Rectal smooth muscle tissue (tissue), 1 donor: Measurements from ENCODE around the gene TSBP1.
A peak's percentile ranks its signal among the peaks of the same experiment; 100 is the strongest.
"Not testable (repeated sequence)": the region's sequence is repeated elsewhere in the genome, so short reads cannot be mapped to it uniquely, and the experiment has no call there.

Experiments used
- H3K27ac ChIP-seq: one replicate; pipeline ENCODE4 v1.7.0; 2013; ENCODE audit warnings: low read depth, low read length, inconsistent platforms
- H3K27me3 ChIP-seq: one replicate; pipeline ENCODE4 v1.7.0; 2013; ENCODE audit warnings: low read length; ENCODE audit not compliant: control insufficient read depth, insufficient read depth
- H3K36me3 ChIP-seq: one replicate; pipeline ENCODE4 v1.7.0; 2013; ENCODE audit warnings: low read length; ENCODE audit not compliant: control insufficient read depth, insufficient read depth
- H3K4me1 ChIP-seq: one replicate; pipeline ENCODE4 v1.7.0; 2013; ENCODE audit warnings: low read length; ENCODE audit not compliant: control insufficient read depth, insufficient read depth
- H3K4me3 ChIP-seq: one replicate; pipeline ENCODE4 v1.7.0; 2013; ENCODE audit warnings: low read length
- H3K9ac ChIP-seq: one replicate; pipeline ENCODE4 v1.7.0; 2013; ENCODE audit warnings: low read length

The TSBP1 gene

GRCh38 chr6:32294980-32295379 lies 76.7 kb downstream of the TSBP1 start:
- not testable (repeated sequence) for H3K9ac ChIP-seq, H3K4me3 ChIP-seq, H3K36me3 ChIP-seq, H3K27ac ChIP-seq, H3K4me1 ChIP-seq, H3K27me3 ChIP-seq

- Histone ChIP-seq H3K27me3 (no peaks in the 10 kb centered on the region), H3K36me3 (no peaks in the 10 kb centered on the region), H3K27ac (no peak overlapping the region), H3K9ac (no peak overlapping the region), H3K4me1 (no peaks in the 10 kb centered on the region), H3K4me3 (no peak overlapping the region)
Measured at GRCh38 chr6:32294566-32294965, 77.1 kb downstream of the TSBP1 start.

- Histone ChIP-seq H3K4me1 (no peaks in the 10 kb centered on the region), H3K36me3 (no peaks in the 10 kb centered on the region), H3K27me3 (no peaks in the 10 kb centered on the region), H3K27ac (no peak overlapping the region), H3K4me3 (no peak overlapping the region), H3K9ac (no peak overlapping the region)
Measured at GRCh38 chr6:32293695-32294094, 78.0 kb downstream of the TSBP1 start.

GRCh38 chr6:32291543-32291942 lies 80.2 kb downstream of the TSBP1 start:
- Histone ChIP-seq H3K9ac (no peak overlapping the region), H3K27me3 (no peaks in the 10 kb centered on the region)

GRCh38 chr6:32290886-32291450 lies 80.7 kb downstream of the TSBP1 start:
- H3K36me3 ChIP-seq = no peaks in the 10 kb centered on the region
- no peak overlapping the region for H3K9ac ChIP-seq
- no peaks in the 10 kb centered on the region for H3K4me1 ChIP-seq
- no peak overlapping the region for H3K4me3 ChIP-seq
- H3K27me3 ChIP-seq = no peaks in the 10 kb centered on the region
- no peak overlapping the region for H3K27ac ChIP-seq

More at GRCh38 chr6:32291543-32291942, 80.2 kb downstream of the TSBP1 start:
- Histone ChIP-seq H3K4me1 (no peaks in the 10 kb centered on the region), H3K4me3 (no peak overlapping the region), H3K27ac (no peak overlapping the region), H3K36me3 (no peaks in the 10 kb centered on the region)

- no peaks in the 10 kb centered on the region for H3K27me3 ChIP-seq
- no peaks in the 10 kb centered on the region for H3K4me1 ChIP-seq
- H3K4me3 ChIP-seq = no peak overlapping the region
- no peak overlapping the region for H3K27ac ChIP-seq
- H3K36me3 ChIP-seq = no peaks in the 10 kb centered on the region
- H3K9ac ChIP-seq = no peak overlapping the region
Measured at GRCh38 chr6:32288426-32288825, 83.3 kb downstream of the TSBP1 start.

- H3K9ac ChIP-seq, H3K27ac ChIP-seq, H3K36me3 ChIP-seq, H3K27me3 ChIP-seq, H3K4me3 ChIP-seq, H3K4me1 ChIP-seq: not testable (repeated sequence)
Measured at GRCh38 chr6:32273801-32274577, 97.7 kb downstream of the TSBP1 start.

GRCh38 chr6:32271429-32271828 lies 100.3 kb downstream of the TSBP1 start:
- Histone ChIP-seq H3K27me3 (no peaks in the 10 kb centered on the region), H3K9ac (no peak overlapping the region), H3K27ac (no peak overlapping the region), H3K4me3 (no peak overlapping the region), H3K36me3 (no peaks in the 10 kb centered on the region), H3K4me1 (no peaks in the 10 kb centered on the region)

GRCh38 chr6:32268459-32268858 lies 103.2 kb downstream of the TSBP1 start:
- H3K27me3 ChIP-seq, H3K4me1 ChIP-seq, H3K27ac ChIP-seq, H3K36me3 ChIP-seq, H3K4me3 ChIP-seq, H3K9ac ChIP-seq: not testable (repeated sequence)

- no peaks in the 10 kb centered on the region for H3K4me1 ChIP-seq
- no peak overlapping the region for H3K9ac ChIP-seq
- H3K27ac ChIP-seq = no peak overlapping the region
- no peaks in the 10 kb centered on the region for H3K27me3 ChIP-seq
- no peaks in the 10 kb centered on the region for H3K36me3 ChIP-seq
- no peak overlapping the region for H3K4me3 ChIP-seq
Measured at GRCh38 chr6:32267035-32267434, 104.7 kb downstream of the TSBP1 start.

GRCh38 chr6:32257262-32257661 lies 114.4 kb downstream of the TSBP1 start:
- not testable (repeated sequence) for H3K27me3 ChIP-seq, H3K4me3 ChIP-seq, H3K27ac ChIP-seq, H3K36me3 ChIP-seq, H3K4me1 ChIP-seq, H3K9ac ChIP-seq

GRCh38 chr6:32255199-32256153 lies 116.2 kb downstream of the TSBP1 start:
- peak overlapping the region; percentile 62 for H3K4me3 ChIP-seq
- H3K27ac ChIP-seq = peak overlapping the region; percentile 68
- H3K9ac ChIP-seq = peak overlapping the region; percentile 14

More at GRCh38 chr6:32255199-32256153, 116.2 kb downstream of the TSBP1 start:
- H3K27me3 ChIP-seq = no peaks in the 10 kb centered on the region
- H3K36me3 ChIP-seq = no peaks in the 10 kb centered on the region
- H3K4me1 ChIP-seq = no peaks in the 10 kb centered on the region
